Upper lobe of left lung (tissue), 6 donors: ENCODE data around the gene RBKS. TPM values are rescaled to one million over a fixed set of nuclear protein-coding genes. Genes with fewer than 3 reads are reported as not detected.
"Not testable (repeated sequence)": the region's sequence is repeated elsewhere in the genome, so short reads cannot be mapped to it uniquely, and the experiment has no call there.

ENCODE experiments used
- ATAC-seq, 2 donors: fragments of 200-7000 bp; cut with Tn5 transposase; one replicate each; pipeline ENCODE4 v1.9.1; 2022; ENCODE audit warnings: mild to moderate bottlenecking in 2 of 2, moderate library complexity in 2 of 2; ENCODE audit not compliant: low FRiP score in 2 of 2
- DNase-seq, 2 donors: peaks; one replicate each; pipeline ENCODE4 v3.0.0-alpha.2; 2019 to 2020
- H3K27ac ChIP-seq, 4 donors: fragments of 200-600 bp; sonication (generic); one replicate each; pipeline ENCODE4 v1.5.1; 2016 to 2019
- H3K27me3 ChIP-seq, 4 donors: fragments of 200-600 bp; sonication (generic); one replicate each; pipeline ENCODE4 v1.5.1; 2017 to 2019
- H3K36me3 ChIP-seq, 4 donors: fragments of 200-600 bp; sonication (generic); one replicate each; pipeline ENCODE4 v1.5.1; 2016 to 2019
- H3K4me1 ChIP-seq, 4 donors: fragments of 200-600 bp; sonication (generic); one replicate each; pipeline ENCODE4 v1.5.1; 2018 to 2019
- H3K4me3 ChIP-seq, 4 donors: fragments of 200-600 bp; sonication (generic); one replicate each; pipeline ENCODE4 v1.5.1; 2017 to 2019; ENCODE audit warnings: mild to moderate bottlenecking in 2 of 4, moderate library complexity in 1 of 4
- H3K9me3 ChIP-seq, 4 donors: fragments of 200-600 bp; sonication (generic); one replicate each; pipeline ENCODE4 v1.5.1; 2018 to 2019
- EP300 ChIP-seq, 4 donors: sonication (generic); formaldehyde crosslinking; IDR thresholded peaks; one replicate each; pipeline ENCODE4 v1.5.1; 2017; ENCODE audit warnings: antibody characterized with exemption in 4 of 4, control low read depth in 2 of 4
- POLR2A ChIP-seq, 4 donors: fragments of 450-650 bp; IDR thresholded peaks; one replicate each; pipeline ENCODE4 v1.5.1; 2016 to 2017; ENCODE audit warnings: antibody characterized with exemption in 4 of 4, mild to moderate bottlenecking in 2 of 4
- POLR2AphosphoS5 ChIP-seq, 2 donors: sonication (generic); formaldehyde crosslinking; IDR thresholded peaks; one replicate each; pipeline ENCODE4 v1.5.1; 2017; ENCODE audit warnings: antibody characterized with exemption in 2 of 2
- WGBS, 2 donors: methylation state at CpG; one replicate each; pipeline ENCODE4 v1.1.5; 2017 to 2018; 5-methylcytosine and 5-hydroxymethylcytosine counted together
- total RNA-seq, 6 donors: library from RNA; depleted of rRNA in 4 of 6; stranded (reverse); fragments of >200 nt in 4 of 6; gene quantifications; one replicate each; pipeline versions ENCODE4 v1.1.0 to v1.2.1, GENCODE V29; 2016 to 2021
- TF ChIP-seq, protein P1 (sequence below), 6 experiments: fragments of 450-650 bp in 4 of 6; fragments of 200-600 bp in 2 of 6; sonication (generic) in 2 of 6; IDR thresholded peaks; one replicate each; pipeline ENCODE4 v1.5.1; 2016 to 2019; ENCODE audit warnings: antibody characterized with exemption in 6 of 6
- donor health status: DM: no; HTN: no; CAD: no; lungs with moderate emphysema.
- donor health status: DM: no; HTN: yes; CAD: no; lungs with severe emphysema.

The RBKS gene
- total RNA-seq, 6 donors from 2014 or later = 2.9 to 5.4 (median 3.2) TPM

GRCh38 chr2:27751377-27751776 lies 138.8 kb downstream of the RBKS start:
- no peak overlapping the region for H3K4me3 ChIP-seq
- ATAC-seq (no peak), DNase-seq (no peak)
- no peaks in the 10 kb centered on the region for H3K36me3 ChIP-seq
- H3K9me3 ChIP-seq = peaks cover 0 to 3% (median 0%) of the 10 kb centered on the region in 4 donors
- H3K27ac ChIP-seq = no peak overlapping the region
- peaks cover 0 to 8% (median 0%) of the 10 kb centered on the region in 4 donors for H3K4me1 ChIP-seq
- TF ChIP-seq, protein P1, sequence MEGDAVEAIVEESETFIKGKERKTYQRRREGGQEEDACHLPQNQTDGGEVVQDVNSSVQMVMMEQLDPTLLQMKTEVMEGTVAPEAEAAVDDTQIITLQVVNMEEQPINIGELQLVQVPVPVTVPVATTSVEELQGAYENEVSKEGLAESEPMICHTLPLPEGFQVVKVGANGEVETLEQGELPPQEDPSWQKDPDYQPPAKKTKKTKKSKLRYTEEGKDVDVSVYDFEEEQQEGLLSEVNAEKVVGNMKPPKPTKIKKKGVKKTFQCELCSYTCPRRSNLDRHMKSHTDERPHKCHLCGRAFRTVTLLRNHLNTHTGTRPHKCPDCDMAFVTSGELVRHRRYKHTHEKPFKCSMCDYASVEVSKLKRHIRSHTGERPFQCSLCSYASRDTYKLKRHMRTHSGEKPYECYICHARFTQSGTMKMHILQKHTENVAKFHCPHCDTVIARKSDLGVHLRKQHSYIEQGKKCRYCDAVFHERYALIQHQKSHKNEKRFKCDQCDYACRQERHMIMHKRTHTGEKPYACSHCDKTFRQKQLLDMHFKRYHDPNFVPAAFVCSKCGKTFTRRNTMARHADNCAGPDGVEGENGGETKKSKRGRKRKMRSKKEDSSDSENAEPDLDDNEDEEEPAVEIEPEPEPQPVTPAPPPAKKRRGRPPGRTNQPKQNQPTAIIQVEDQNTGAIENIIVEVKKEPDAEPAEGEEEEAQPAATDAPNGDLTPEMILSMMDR (IDR thresholded peaks at IDR 0.05) = no peak
- TF ChIP-seq POLR2A (IDR thresholded peaks at IDR 0.05) (no peak), EP300 (IDR thresholded peaks at IDR 0.05) (no peak), POLR2AphosphoS5 (IDR thresholded peaks at IDR 0.05) (no peak)
- H3K27me3 ChIP-seq = no peaks in the 10 kb centered on the region
- 72 to 94% methylated on average over 6 of the region's 6 CpGs for WGBS, 2 donors

GRCh38 chr2:27748803-27749554 lies 141.2 kb downstream of the RBKS start:
- not testable (repeated sequence) for ATAC-seq, DNase-seq, H3K4me3 ChIP-seq, H3K4me1 ChIP-seq, H3K36me3 ChIP-seq, H3K27me3 ChIP-seq, H3K9me3 ChIP-seq, H3K27ac ChIP-seq
- WGBS, 2 donors = 81 to 82% methylated on average over 2 of the region's 2 CpGs

- no peak overlapping the region for H3K4me3 ChIP-seq
- DNase-seq (no peak), ATAC-seq (no peak)
- peaks cover 0 to 3% (median 0%) of the 10 kb centered on the region in 4 donors for H3K9me3 ChIP-seq
- H3K4me1 ChIP-seq = no peaks in the 10 kb centered on the region
- H3K27ac ChIP-seq = no peak overlapping the region
- H3K36me3 ChIP-seq = no peaks in the 10 kb centered on the region
- no peaks in the 10 kb centered on the region for H3K27me3 ChIP-seq
- no peak for TF ChIP-seq EP300 (IDR thresholded peaks at IDR 0.05)
- no peak for TF ChIP-seq POLR2A (IDR thresholded peaks at IDR 0.05)
- TF ChIP-seq POLR2AphosphoS5 (IDR thresholded peaks at IDR 0.05) = no peak
- TF ChIP-seq, protein P1 (IDR thresholded peaks at IDR 0.05) = no peak
- WGBS, 2 donors = 77 to 95% methylated on average over 6 of the region's 6 CpGs
Measured at GRCh38 chr2:27747827-27748352, 142.3 kb downstream of the RBKS start.

DNA sequence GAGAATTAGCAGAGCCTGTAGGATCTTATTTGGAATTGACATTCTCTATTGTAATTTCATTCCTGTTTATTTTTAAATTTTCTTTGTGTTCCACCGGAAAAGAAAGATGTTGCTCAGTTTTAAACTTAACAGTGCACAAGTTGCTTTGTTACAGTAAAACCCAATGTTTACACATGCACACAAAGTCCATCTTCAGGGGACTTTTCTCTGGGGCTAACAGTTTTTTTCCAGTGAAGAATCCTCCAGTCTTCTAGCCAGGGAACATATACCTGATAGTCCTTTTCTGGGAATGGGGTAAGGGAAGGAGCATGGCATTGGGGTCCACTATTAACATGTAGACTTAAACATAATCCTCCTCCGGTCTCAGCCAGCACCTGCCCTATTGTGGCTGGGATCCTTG lies 143.9 kb downstream of the RBKS start:
- Histone ChIP-seq H3K4me3 (no peak overlapping the region), H3K4me1 (no peaks in the 10 kb centered on the region), H3K27me3 (no peaks in the 10 kb centered on the region), H3K9me3 (peaks cover 0 to 3% (median 0%) of the 10 kb centered on the region in 4 donors), H3K36me3 (no peaks in the 10 kb centered on the region), H3K27ac (peak overlapping the region in 1 of 4 donors; percentile 18)
- DNase-seq = no peak
- no peak for TF ChIP-seq EP300 (IDR thresholded peaks at IDR 0.05)
- TF ChIP-seq POLR2A (IDR thresholded peaks at IDR 0.05) = no peak
- TF ChIP-seq, protein P1 (IDR thresholded peaks at IDR 0.05) = no peak
- TF ChIP-seq POLR2AphosphoS5 (IDR thresholded peaks at IDR 0.05) = no peak
- 67 to 79% methylated on average over 2 of the region's 2 CpGs for WGBS, 2 donors
- no peak for ATAC-seq

GRCh38 chr2:27745494-27745893 lies 144.7 kb downstream of the RBKS start:
- not testable (repeated sequence) for DNase-seq, H3K4me1 ChIP-seq, H3K27ac ChIP-seq, H3K36me3 ChIP-seq, H3K9me3 ChIP-seq, H3K4me3 ChIP-seq, ATAC-seq, H3K27me3 ChIP-seq

DNA sequence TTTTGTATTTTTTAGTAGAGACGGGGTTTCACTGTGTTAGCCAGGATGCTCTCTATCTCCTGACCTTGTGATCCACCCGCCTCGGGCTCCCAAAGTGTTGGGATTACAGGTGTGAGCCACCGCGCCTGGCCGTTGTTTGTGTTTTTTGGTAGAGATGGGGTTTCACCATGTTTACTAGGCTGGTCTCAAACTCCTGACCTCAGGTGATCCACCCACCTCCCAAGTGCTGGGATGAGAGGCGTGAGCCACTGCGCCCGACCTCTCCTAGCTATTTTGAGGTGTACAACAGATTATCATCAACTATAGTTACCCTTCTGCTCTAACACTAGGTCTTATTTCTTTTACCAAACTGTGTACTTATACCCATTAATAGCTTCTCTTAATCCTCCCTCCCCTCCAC lies 147.6 kb downstream of the RBKS start:
- Histone ChIP-seq H3K27me3 (no peaks in the 10 kb centered on the region), H3K27ac (no peak overlapping the region), H3K9me3 (no peaks in the 10 kb centered on the region), H3K36me3 (no peaks in the 10 kb centered on the region), H3K4me1 (peaks cover 0 to 10% (median 5%) of the 10 kb centered on the region in 4 donors), H3K4me3 (no peak overlapping the region)
- DNase-seq (no peak), ATAC-seq (no peak)
- no peak for TF ChIP-seq POLR2AphosphoS5 (IDR thresholded peaks at IDR 0.05)
- TF ChIP-seq EP300 (IDR thresholded peaks at IDR 0.05) = no peak
- TF ChIP-seq, protein P1 (IDR thresholded peaks at IDR 0.05) = no peak
- TF ChIP-seq POLR2A (IDR thresholded peaks at IDR 0.05) = no peak
- 95 to 96% methylated on average over 9 of the region's 9 CpGs for WGBS, 2 donors
